HCT116 (cell line): ENCODE measurements around the gene ARHGEF17. TPM values are rescaled to one million over a fixed set of nuclear protein-coding genes. Genes with fewer than 3 reads are reported as not detected.

ENCODE experiments used
- ATAC-seq: fragments of 200-7000 bp; cut with Tn5 transposase; 2 replicates; pipeline ENCODE4 v1.9.1; 2020; ENCODE audit warnings: mild to moderate bottlenecking, moderate library complexity
- BruUV-seq: library from RNA; stranded (reverse); fragments of 400-500 nt; replicated peaks from 2 replicates; lab custom pipeline; 2021; lab: Mats Ljungman, UMichigan
- CTCF ChIA-PET: fragments of 300-600 bp; sonication (Branson Sonifier 250); formaldehyde crosslinking; loops from one replicate; lab custom pipeline; 2021; ENCODE audit warnings: antibody characterized with exemption; lab: Charles Lee
- POLR2A ChIA-PET: fragments of 300-600, 350-600 bp; sonication (Branson Sonifier 250); formaldehyde crosslinking; loops from one replicate; lab custom pipeline; 2021; ENCODE audit warnings: antibody characterized with exemption; lab: Charles Lee
- RAD21 ChIA-PET, 2 experiments: fragments of 300-600 bp; sonication (Branson Sonifier 250); formaldehyde crosslinking; loops; one replicate each; lab custom pipeline; 2023; ENCODE audit warnings: low total read pairs in 2 of 2; ENCODE audit not compliant: uncharacterized antibody in 2 of 2, unreplicated experiment in 2 of 2, low non-redundant PET in 1 of 2; lab: Charles Lee
- DNase-seq: peaks from one replicate; pipeline ENCODE4 v3.0.0-alpha.2; 2010; ENCODE audit warnings: low read depth, low spot score
- H2AFZ ChIP-seq: fragments of 200-600 bp; shearing (Covaris generic), sonication (generic); 2 replicates; pipeline ENCODE4 v1.6.1; 2017; ENCODE audit warnings: low read depth, mixed run types, mixed read lengths, antibody characterized with exemption, low read length; ENCODE audit not compliant: poor library complexity, severe bottlenecking
- H3K27ac ChIP-seq: 2 replicates; pipeline ENCODE4 v1.5.1; 2012; ENCODE audit warnings: low read depth, low read length
- H3K27me3 ChIP-seq: fragments of 200-600 bp; sonication (generic); 2 replicates; pipeline ENCODE4 v1.6.1; 2016; ENCODE audit warnings: mixed run types, low read length, mixed read lengths; ENCODE audit not compliant: insufficient read depth
- H3K36me3 ChIP-seq, 2 experiments: fragments of 200-500 bp in 1 of 2; fragments of 200-600 bp in 1 of 2; sonication (Bioruptor generic) in 1 of 2; sonication (generic) in 1 of 2; 2 replicates each; pipeline versions ENCODE4 v1.5.1 to v1.6.1; 2014 to 2016; ENCODE audit warnings: low read length in 2 of 2, inconsistent platforms in 1 of 2, mixed read lengths in 1 of 2, mixed run types in 1 of 2; ENCODE audit not compliant: insufficient read depth in 2 of 2, control insufficient read depth in 1 of 2
- H3K4me1 ChIP-seq, 2 experiments: fragments of 200-600 bp in 1 of 2; sonication (generic) in 1 of 2; 2 replicates each; pipeline versions ENCODE4 v1.5.1 to v1.6.1; 2012 to 2017; ENCODE audit warnings: low read length in 2 of 2, inconsistent platforms in 1 of 2, mild to moderate bottlenecking in 1 of 2, mixed read lengths in 1 of 2, mixed run types in 1 of 2, moderate library complexity in 1 of 2; ENCODE audit not compliant: insufficient read depth in 2 of 2, control insufficient read depth in 1 of 2
- H3K4me2 ChIP-seq: fragments of 200-600 bp; sonication (generic); 2 replicates; pipeline ENCODE4 v1.6.1; 2017; ENCODE audit warnings: mixed run types, low read length, mixed read lengths
- H3K4me3 ChIP-seq, 2 experiments: fragments of 200-600 bp in 1 of 2; sonication (generic) in 1 of 2; replicated peaks in 1 of 2; 2 replicates each; pipeline ENCODE4 v1.5.1; 2011 to 2016; ENCODE audit warnings: low read length in 2 of 2, control low read depth in 1 of 2, low read depth in 1 of 2, mild to moderate bottlenecking in 1 of 2, mixed read lengths in 1 of 2, mixed run types in 1 of 2
- H3K79me2 ChIP-seq: fragments of 200-600 bp; sonication (generic); 2 replicates; pipeline ENCODE4 v1.6.1; 2017; ENCODE audit warnings: mild to moderate bottlenecking, mixed run types, low read length, moderate library complexity, mixed read lengths; ENCODE audit not compliant: insufficient read depth
- H3K9ac ChIP-seq: fragments of 200-600 bp; sonication (generic); 2 replicates; pipeline ENCODE4 v1.6.1; 2016; ENCODE audit warnings: low read length, mixed read lengths
- H3K9me2 ChIP-seq: fragments of 200-600 bp; sonication (generic), shearing (Covaris generic); 2 replicates; pipeline ENCODE4 v1.6.1; 2017; ENCODE audit warnings: mixed run types, mild to moderate bottlenecking, moderate library complexity; ENCODE audit not compliant: insufficient read depth
- H3K9me3 ChIP-seq, 2 experiments: fragments of 200-500 bp in 1 of 2; fragments of 200-600 bp in 1 of 2; sonication (Bioruptor generic) in 1 of 2; sonication (generic) in 1 of 2; 2 replicates each; pipeline ENCODE4 v1.6.1; 2014 to 2017; ENCODE audit warnings: low read length in 2 of 2, mixed read lengths in 2 of 2, inconsistent platforms in 1 of 2, low read depth in 1 of 2, mild to moderate bottlenecking in 1 of 2, mixed run types in 1 of 2, moderate library complexity in 1 of 2; ENCODE audit not compliant: control insufficient read depth in 1 of 2, insufficient read depth in 1 of 2
- H4K20me1 ChIP-seq: fragments of 200-600 bp; sonication (generic), shearing (Covaris generic); 2 replicates; pipeline ENCODE4 v1.6.1; 2017; ENCODE audit warnings: mixed run types, mild to moderate bottlenecking, moderate library complexity; ENCODE audit not compliant: insufficient read depth
- CEBPB ChIP-seq: IDR thresholded peaks from 2 replicates; pipeline ENCODE4 v1.6.1; 2012; ENCODE audit warnings: low read depth
- CTCF ChIP-seq, 3 experiments: fragments of 200-600 bp in 1 of 3; sonication (generic) in 1 of 3; IDR thresholded peaks in 2 of 3; conservative IDR thresholded peaks in 1 of 3; 2 replicates each; pipeline ENCODE4 v1.5.1; 2012 to 2017; ENCODE audit warnings: low read depth in 2 of 3, low read length in 2 of 3, antibody characterized with exemption in 1 of 3, borderline replicate concordance in 1 of 3, control low read depth in 1 of 3, mild to moderate bottlenecking in 1 of 3, mixed read lengths in 1 of 3, mixed run types in 1 of 3, moderate library complexity in 1 of 3; ENCODE audit not compliant: insufficient read depth in 1 of 3
- EGR1 ChIP-seq: IDR thresholded peaks from 2 replicates; pipeline ENCODE4 v1.6.1; 2012; ENCODE audit warnings: low read depth
- ELF1 ChIP-seq: IDR thresholded peaks from 2 replicates; pipeline ENCODE4 v1.6.1; 2012; ENCODE audit warnings: low read depth, borderline replicate concordance
- EZH2 ChIP-seq: fragments of 200-600 bp; sonication (generic); IDR thresholded peaks from 2 replicates; pipeline ENCODE4 v1.6.1; 2017; ENCODE audit warnings: antibody characterized with exemption, mixed run types
- FOSL1 ChIP-seq: IDR thresholded peaks from 2 replicates; pipeline ENCODE4 v1.6.1; 2012; ENCODE audit warnings: low read depth
- JUND ChIP-seq: IDR thresholded peaks from 2 replicates; pipeline ENCODE4 v1.6.1; 2012
- POLR2A ChIP-seq: IDR thresholded peaks from 2 replicates; pipeline ENCODE4 v1.7.0; 2011; ENCODE audit warnings: borderline replicate concordance; ENCODE audit not compliant: insufficient read depth, insufficient read length; ENCODE audit errors: extremely low read depth
- POLR2AphosphoS5 ChIP-seq: IDR thresholded peaks from 2 replicates; pipeline ENCODE4 v1.6.1; 2011; ENCODE audit warnings: mild to moderate bottlenecking, low read depth, low read length, moderate library complexity
- RAD21 ChIP-seq: IDR thresholded peaks from 2 replicates; pipeline ENCODE4 v1.6.1; 2012; ENCODE audit warnings: low read depth, mild to moderate bottlenecking
- REST ChIP-seq: IDR thresholded peaks from 2 replicates; pipeline ENCODE4 v1.6.1; 2012; ENCODE audit warnings: low read depth
- SIN3A ChIP-seq: IDR thresholded peaks from 2 replicates; pipeline ENCODE4 v1.6.1; 2012; ENCODE audit warnings: low read depth
- SP1 ChIP-seq: IDR thresholded peaks from 2 replicates; pipeline ENCODE4 v1.6.1; 2012; ENCODE audit warnings: low read depth
- SRF ChIP-seq: IDR thresholded peaks from 2 replicates; pipeline ENCODE4 v1.6.1; 2012; ENCODE audit warnings: low read depth
- TCF7L2 ChIP-seq: IDR thresholded peaks from 2 replicates; pipeline ENCODE4 v1.7.0; 2011; ENCODE audit warnings: borderline replicate concordance, inconsistent platforms; ENCODE audit not compliant: insufficient read depth, insufficient read length; ENCODE audit errors: extremely low read depth
- YY1 ChIP-seq: IDR thresholded peaks from 2 replicates; pipeline ENCODE4 v1.6.1; 2011; ENCODE audit warnings: low read length, low read depth, moderate library complexity, mild to moderate bottlenecking; ENCODE audit not compliant: insufficient replicate concordance; ENCODE audit errors: extremely low read depth
- ZBTB33 ChIP-seq: IDR thresholded peaks from 2 replicates; pipeline ENCODE4 v1.6.1; 2011; ENCODE audit warnings: mild to moderate bottlenecking, low read length, moderate library complexity; ENCODE audit not compliant: insufficient replicate concordance; ENCODE audit errors: extremely low read depth
- ZNF274 ChIP-seq: fragments of 200-500 bp; sonication (Bioruptor generic); IDR thresholded peaks from 2 replicates; pipeline ENCODE4 v1.6.1; 2014; ENCODE audit warnings: mild to moderate bottlenecking, low read depth, low read length, inconsistent platforms
- intact Hi-C: fragments of 100-400 bp; cut with micrococcal nuclease; formaldehyde crosslinking; loops from 2 replicates; pipeline ENCODE4 v1.10.0; 2022
- total RNA-seq: library from RNA; stranded (reverse); gene quantifications from one replicate; pipeline ENCODE4 v1.2.1, GENCODE V29; 2021; ENCODE audit not compliant: unreplicated experiment
- TF ChIP-seq, protein P1 (sequence below): IDR thresholded peaks from 2 replicates; pipeline ENCODE4 v1.6.1; 2012

The ARHGEF17 gene
- total RNA-seq, 1 experiment from 2014 or later = 18.2 TPM

DNA sequence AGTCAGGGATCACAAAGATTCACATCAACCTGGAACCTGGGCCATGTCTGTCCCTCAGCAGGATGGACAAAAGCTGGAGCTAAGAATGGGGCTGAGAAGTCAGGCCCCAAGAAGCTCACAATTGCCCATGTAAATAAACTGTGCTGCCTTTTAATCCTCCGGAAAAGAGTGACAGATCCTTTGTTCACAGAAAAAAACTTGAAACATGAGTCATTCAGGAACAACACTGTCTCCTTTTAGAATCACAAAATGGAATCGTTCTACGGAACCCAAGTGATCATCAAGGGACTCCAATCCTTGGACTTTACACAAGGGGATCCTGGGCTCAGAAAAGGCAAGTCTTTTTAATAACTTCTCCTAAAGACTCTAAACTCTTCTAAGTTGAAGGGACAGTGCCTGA lies 104.2 kb downstream of the ARHGEF17 start (continued):
- TF ChIP-seq POLR2AphosphoS5 (no peak), SIN3A (no peak), ZBTB33 (no peak), SP1 (no peak)

DNA sequence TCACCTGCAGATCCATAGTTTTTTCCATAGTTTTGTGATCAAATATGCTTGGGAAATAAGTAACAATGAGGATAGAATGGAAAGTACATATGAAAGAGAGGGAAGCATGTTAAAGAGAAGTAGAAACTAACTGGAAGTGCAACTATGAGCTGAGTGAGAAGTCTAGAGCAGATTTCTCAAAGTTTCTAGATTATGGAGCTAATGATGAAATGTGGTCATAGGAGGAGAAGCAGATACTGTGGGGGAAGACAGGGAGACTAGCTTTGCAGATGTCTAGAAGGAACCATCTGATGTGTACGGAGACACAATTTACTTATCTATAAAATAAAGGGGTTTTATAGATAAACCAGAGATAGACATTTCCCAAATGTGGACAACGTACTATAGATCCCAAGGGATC lies 105.2 kb downstream of the ARHGEF17 start:
- Histone ChIP-seq H3K4me3 (no peak overlapping the region), H3K4me1 (peaks cover 0 to 7% of the 10 kb centered on the region in 2 experiments; a peak in 1 of 4 replicates), H3K9ac (no peak overlapping the region), H3K27me3 (no peaks in the 10 kb centered on the region), H3K27ac (no peak overlapping the region), H3K9me3 (no peaks in the 10 kb centered on the region), H3K36me3 (peaks cover 0 to 4% of the 10 kb centered on the region in 2 experiments; a peak in 1 of 4 replicates), H4K20me1 (no peaks in the 10 kb centered on the region), H3K4me2 (no peak overlapping the region), H3K79me2 (no peaks in the 10 kb centered on the region), H3K9me2 (no peaks in the 10 kb centered on the region), H2AFZ (no peak overlapping the region)
- RAD21 ChIA-PET = no interaction called here
- intact Hi-C loops = no loop called here
- CTCF ChIA-PET = interaction anchor here (1.1 kb wide), 1 partner anchor 212 kb away, joined by 3 read pairs; no protein-coding TSS in a partner anchor
- POLR2A ChIA-PET = no interaction called here
- DNase-seq (no peak), ATAC-seq (no peak)
- no TSS peak for BruUV-seq
- TF ChIP-seq EZH2 (no peak), ELF1 (no peak), POLR2A (no peak), CEBPB (no peak), JUND (no peak), EGR1 (no peak), TCF7L2 (no peak), SRF (no peak), REST (no peak), FOSL1 (no peak), YY1 (no peak), ZNF274 (no peak), POLR2AphosphoS5 (no peak), RAD21 (no peak), SIN3A (no peak), SP1 (no peak), CTCF (IDR thresholded peaks at IDR 0.05 in 2 of 3, conservative IDR thresholded peaks at IDR 0.05 in 1 of 3; ENCODE audit: borderline replicate concordance in 1 of 3, insufficient read depth in 1 of 3, low read depth in 2 of 3, low read length in 2 of 3) (no peak)
- TF ChIP-seq, protein P1, sequence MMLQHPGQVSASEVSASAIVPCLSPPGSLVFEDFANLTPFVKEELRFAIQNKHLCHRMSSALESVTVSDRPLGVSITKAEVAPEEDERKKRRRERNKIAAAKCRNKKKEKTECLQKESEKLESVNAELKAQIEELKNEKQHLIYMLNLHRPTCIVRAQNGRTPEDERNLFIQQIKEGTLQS = no peak
